HepG2 (cell line): ENCODE data around the gene UQCC5. TPM values are rescaled to one million over a fixed set of nuclear protein-coding genes. Genes with fewer than 3 reads are reported as not detected.

ENCODE experiments used
- ARHGAP35 ChIP-seq: sonication (generic); formaldehyde crosslinking; IDR thresholded peaks from 2 replicates; pipeline ENCODE4 v1.9.0; 2022; ENCODE audit warnings: mild to moderate bottlenecking, inconsistent platforms, moderate library complexity, missing genetic modification reagents, borderline replicate concordance
- ARID3A ChIP-seq: IDR thresholded peaks from 2 replicates; pipeline ENCODE4 v1.6.1; 2012; ENCODE audit warnings: low read depth, low read length, improper control_type of control experiment
- CBFB ChIP-seq: sonication (generic); formaldehyde crosslinking; IDR thresholded peaks from 2 replicates; pipeline ENCODE4 v1.4.0; 2020; ENCODE audit warnings: missing genetic modification reagents
- FOXM1 ChIP-seq: sonication (generic); formaldehyde crosslinking; IDR thresholded peaks from 2 replicates; pipeline ENCODE4 v1.5.0; 2020; ENCODE audit warnings: missing genetic modification reagents
- FOXP1 ChIP-seq, 2 experiments: fragments of 450-650 bp in 1 of 2; IDR thresholded peaks; 2 replicates each; pipeline ENCODE4 v1.6.1; 2017 to 2018; ENCODE audit warnings: antibody characterized with exemption in 1 of 2
- HNRNPL ChIP-seq: fragments of 200-400 bp; formaldehyde crosslinking; IDR thresholded peaks from 2 replicates; pipeline ENCODE4 v1.6.1; 2017; ENCODE audit warnings: mild to moderate bottlenecking, low read depth, low read length
- HOXA5 ChIP-seq: sonication (generic); formaldehyde crosslinking; IDR thresholded peaks from 2 replicates; pipeline ENCODE4 v1.4.0; 2020; ENCODE audit warnings: missing genetic modification reagents
- KDM4B ChIP-seq: sonication (generic); formaldehyde crosslinking; IDR thresholded peaks from 2 replicates; pipeline ENCODE4 v1.4.0; 2020; ENCODE audit warnings: missing genetic modification reagents
- KDM5A ChIP-seq: fragments of 200-600 bp; sonication (generic); IDR thresholded peaks from 2 replicates; pipeline ENCODE4 v1.7.0; 2018; ENCODE audit warnings: antibody characterized with exemption, mild to moderate bottlenecking, low read length, borderline replicate concordance
- NFE2L1 ChIP-seq: sonication (generic); formaldehyde crosslinking; IDR thresholded peaks from 2 replicates; pipeline ENCODE4 v1.4.0; 2020; ENCODE audit warnings: missing genetic modification reagents, mild to moderate bottlenecking, borderline replicate concordance
- TMF1 ChIP-seq: sonication (generic); formaldehyde crosslinking; IDR thresholded peaks from 2 replicates; pipeline ENCODE4 v1.8.1; 2022; ENCODE audit warnings: low read depth, missing genetic modification reagents
- TP53 ChIP-seq: sonication (generic); formaldehyde crosslinking; conservative IDR thresholded peaks from 2 replicates; pipeline ENCODE4 v1.4.0; 2020; ENCODE audit warnings: missing genetic modification reagents
- TRIM24 ChIP-seq: sonication (generic); formaldehyde crosslinking; IDR thresholded peaks from 2 replicates; pipeline ENCODE4 v1.8.0; 2022; ENCODE audit warnings: mild to moderate bottlenecking, missing genetic modification reagents
- ZBTB38 ChIP-seq: sonication (generic); formaldehyde crosslinking; IDR thresholded peaks from 2 replicates; pipeline ENCODE4 v1.5.1; 2020; ENCODE audit warnings: mild to moderate bottlenecking, missing genetic modification reagents
- ZFAT ChIP-seq: sonication (generic); formaldehyde crosslinking; conservative IDR thresholded peaks from 2 replicates; pipeline ENCODE4 v1.8.1; 2023; ENCODE audit warnings: missing genetic modification reagents, inconsistent platforms
- ZNF317 ChIP-seq: sonication (generic); formaldehyde crosslinking; IDR thresholded peaks from 2 replicates; pipeline ENCODE4 v1.5.0; 2020; ENCODE audit warnings: mild to moderate bottlenecking, missing genetic modification reagents
- ZNF354B ChIP-seq: sonication (generic); formaldehyde crosslinking; IDR thresholded peaks from 2 replicates; pipeline ENCODE4 v1.8.0; 2022; ENCODE audit warnings: mild to moderate bottlenecking, missing genetic modification reagents
- ZNF720 ChIP-seq: sonication (generic); formaldehyde crosslinking; IDR thresholded peaks from 2 replicates; pipeline ENCODE4 v1.4.0; 2020; ENCODE audit warnings: missing genetic modification reagents
- ZNF761 ChIP-seq: sonication (generic); formaldehyde crosslinking; conservative IDR thresholded peaks from 2 replicates; pipeline ENCODE4 v1.4.0; 2020; ENCODE audit warnings: mild to moderate bottlenecking, missing genetic modification reagents
- polyA plus RNA-seq, 8 experiments: library from polyadenylated mRNA; depleted of rRNA in 3 of 8; stranded (reverse) in 7 of 8; unstranded in 1 of 8; fragments of >200 nt; fragmentation: Illumina TruSeq in 4 of 8; extraction: Trizol in 4 of 8; gene quantifications; 2 replicates each; pipeline versions ENCODE4 v1.2.1 to v1.2.3, GENCODE V29; 2011 to 2016; ENCODE audit warnings: low read depth in 4 of 8, missing spikeins in 1 of 8, mixed read lengths in 1 of 8; ENCODE audit not compliant: insufficient read depth in 1 of 8
- total RNA-seq, 5 experiments: library from RNA; depleted of rRNA; stranded (reverse); fragments of >200 nt; fragmentation: Illumina TruSeq; extraction: Trizol; gene quantifications; 2 replicates each; pipeline ENCODE4 v1.2.3, GENCODE V29; 2016; ENCODE audit warnings: low read depth in 1 of 5
- TF ChIP-seq, protein P1 (sequence below): sonication (generic); formaldehyde crosslinking; IDR thresholded peaks from 2 replicates; pipeline ENCODE4 v1.5.1; 2020; ENCODE audit warnings: mild to moderate bottlenecking, missing genetic modification reagents, borderline replicate concordance
- TF ChIP-seq, protein P2 (sequence below): sonication (generic); formaldehyde crosslinking; IDR thresholded peaks from 2 replicates; pipeline ENCODE4 v1.4.0; 2020; ENCODE audit warnings: missing genetic modification reagents

UQCC5 gene
- total and polyA plus RNA-seq, 2 of the 13 experiments (the other 11 are each of a cell fraction or from before 2014, with no cell fraction given), result 15.4 to 29.5 TPM

DNA sequence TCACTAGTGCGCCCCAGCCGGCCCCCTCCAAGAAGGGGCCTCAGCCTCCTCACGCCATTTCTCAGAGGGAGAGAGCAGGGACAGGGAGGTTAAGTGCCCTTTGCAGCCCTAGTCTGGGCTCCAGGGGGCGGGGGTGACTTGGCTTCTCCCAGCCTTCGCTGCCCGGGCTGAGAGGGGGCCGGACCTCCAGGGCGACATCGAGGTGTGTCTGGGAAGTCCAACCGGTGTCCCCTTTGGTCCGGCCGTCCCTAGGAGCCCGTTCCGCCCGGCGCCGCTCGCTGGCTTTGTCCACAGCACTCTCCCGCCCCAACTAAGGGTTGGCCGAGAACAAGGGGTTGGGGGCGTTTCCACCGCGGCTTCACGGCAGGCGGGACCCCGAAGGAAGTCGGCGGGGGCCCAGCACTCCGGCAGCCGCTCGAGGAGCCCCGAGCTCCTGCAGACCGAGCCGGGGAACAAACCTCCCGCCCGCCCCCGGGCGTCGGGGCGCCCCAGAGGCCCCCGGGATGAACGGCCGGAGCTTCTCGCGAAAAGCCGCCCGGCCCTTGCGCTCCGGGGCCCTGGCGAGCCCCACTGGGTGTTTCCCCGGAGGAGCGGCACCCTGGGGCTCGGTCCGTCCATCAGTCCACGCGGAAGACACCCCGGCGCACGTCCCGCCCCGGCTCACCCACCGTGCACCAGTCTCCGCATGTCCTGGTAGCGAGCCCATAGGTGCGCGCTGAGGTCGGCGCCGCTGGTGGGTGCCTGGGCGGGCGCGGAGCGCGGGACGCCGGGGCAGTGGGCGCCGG lies 3.4 kb upstream of the UQCC5 start (continued):
- TF ChIP-seq ARID3A, result no peak
- TF ChIP-seq ZNF354B (CRISPR knock-in tag), result no peak
- no peak for TF ChIP-seq HOXA5 (CRISPR knock-in tag)
- no peak for TF ChIP-seq CBFB (CRISPR knock-in tag)
- TF ChIP-seq KDM5A, result peak; percentile 39; the same call in 1 of the 2 replicates
- no peak for TF ChIP-seq TRIM24 (CRISPR knock-in tag)
- no peak for TF ChIP-seq TP53
- TF ChIP-seq ZNF761, result no peak
- TF ChIP-seq FOXP1 (IDR thresholded peaks at IDR 0.05), result no peak
- no peak for TF ChIP-seq FOXP1 (CRISPR knock-in tag; IDR thresholded peaks at IDR 0.05)
- TF ChIP-seq, protein P1, sequence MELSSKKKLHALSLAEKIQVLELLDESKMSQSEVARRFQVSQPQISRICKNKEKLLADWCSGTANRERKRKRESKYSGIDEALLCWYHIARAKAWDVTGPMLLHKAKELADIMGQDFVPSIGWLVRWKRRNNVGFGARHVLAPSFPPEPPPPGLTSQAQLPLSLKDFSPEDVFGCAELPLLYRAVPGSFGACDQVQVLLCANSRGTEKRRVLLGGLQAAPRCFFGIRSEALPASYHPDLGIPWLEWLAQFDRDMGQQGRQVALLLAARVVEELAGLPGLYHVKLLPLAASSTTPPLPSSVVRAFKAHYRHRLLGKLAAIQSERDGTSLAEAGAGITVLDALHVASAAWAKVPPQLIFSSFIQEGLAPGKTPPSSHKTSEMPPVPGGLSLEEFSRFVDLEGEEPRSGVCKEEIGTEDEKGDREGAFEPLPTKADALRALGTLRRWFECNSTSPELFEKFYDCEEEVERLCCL, result no peak
- TF ChIP-seq FOXM1, result no peak
- TF ChIP-seq TMF1 (CRISPR knock-in tag), result 0 out of 2 replicates have a peak, but pooled peaks have one; percentile 8
- TF ChIP-seq KDM4B (CRISPR knock-in tag), result no peak
- TF ChIP-seq ZNF317 (CRISPR knock-in tag), result no peak
- TF ChIP-seq ZNF720 (CRISPR knock-in tag), result no peak
- TF ChIP-seq ARHGAP35 (CRISPR knock-in tag), result no peak
- TF ChIP-seq NFE2L1 (CRISPR knock-in tag), result no peak
- TF ChIP-seq ZBTB38, result no peak
- TF ChIP-seq, protein P2, sequence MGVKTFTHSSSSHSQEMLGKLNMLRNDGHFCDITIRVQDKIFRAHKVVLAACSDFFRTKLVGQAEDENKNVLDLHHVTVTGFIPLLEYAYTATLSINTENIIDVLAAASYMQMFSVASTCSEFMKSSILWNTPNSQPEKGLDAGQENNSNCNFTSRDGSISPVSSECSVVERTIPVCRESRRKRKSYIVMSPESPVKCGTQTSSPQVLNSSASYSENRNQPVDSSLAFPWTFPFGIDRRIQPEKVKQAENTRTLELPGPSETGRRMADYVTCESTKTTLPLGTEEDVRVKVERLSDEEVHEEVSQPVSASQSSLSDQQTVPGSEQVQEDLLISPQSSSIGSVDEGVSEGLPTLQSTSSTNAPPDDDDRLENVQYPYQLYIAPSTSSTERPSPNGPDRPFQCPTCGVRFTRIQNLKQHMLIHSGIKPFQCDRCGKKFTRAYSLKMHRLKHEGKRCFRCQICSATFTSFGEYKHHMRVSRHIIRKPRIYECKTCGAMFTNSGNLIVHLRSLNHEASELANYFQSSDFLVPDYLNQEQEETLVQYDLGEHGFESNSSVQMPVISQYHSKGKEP (CRISPR knock-in tag), result no peak
- TF ChIP-seq ZFAT, result no peak
- TF ChIP-seq HNRNPL, result no peak
